ENCODE results near the gene KCTD2. TPM values are rescaled to one million over a fixed set of nuclear protein-coding genes. Genes with fewer than 3 reads are reported as not detected.

Gene KCTD2
- total RNA-seq, 4 donors from 2014 or later, result 20.3 to 37.7 (median 29.9) TPM

DNA sequence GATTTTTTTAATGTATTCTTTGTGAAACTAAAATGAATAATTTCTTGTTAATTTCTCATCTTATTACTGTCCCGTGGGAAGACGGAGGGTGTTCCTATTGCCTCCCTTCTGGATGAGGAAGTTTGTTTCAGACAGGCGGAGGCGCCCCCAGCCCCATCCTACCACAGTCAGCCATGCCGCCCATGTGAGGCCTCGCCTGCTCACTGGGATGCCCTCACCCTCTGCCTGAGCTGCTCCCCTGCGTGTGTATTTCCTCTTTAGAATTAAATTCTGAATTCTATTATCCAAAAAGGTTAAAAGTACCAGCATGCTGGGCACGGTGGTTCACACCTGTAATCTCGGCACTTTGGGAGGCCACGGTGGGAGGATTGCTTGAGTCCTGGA, 14.0 kb downstream of the KCTD2 start:
- TF ChIP-seq POLR2AphosphoS5 (IDR thresholded peaks at IDR 0.05), result no peak
- TF ChIP-seq, protein P1, sequence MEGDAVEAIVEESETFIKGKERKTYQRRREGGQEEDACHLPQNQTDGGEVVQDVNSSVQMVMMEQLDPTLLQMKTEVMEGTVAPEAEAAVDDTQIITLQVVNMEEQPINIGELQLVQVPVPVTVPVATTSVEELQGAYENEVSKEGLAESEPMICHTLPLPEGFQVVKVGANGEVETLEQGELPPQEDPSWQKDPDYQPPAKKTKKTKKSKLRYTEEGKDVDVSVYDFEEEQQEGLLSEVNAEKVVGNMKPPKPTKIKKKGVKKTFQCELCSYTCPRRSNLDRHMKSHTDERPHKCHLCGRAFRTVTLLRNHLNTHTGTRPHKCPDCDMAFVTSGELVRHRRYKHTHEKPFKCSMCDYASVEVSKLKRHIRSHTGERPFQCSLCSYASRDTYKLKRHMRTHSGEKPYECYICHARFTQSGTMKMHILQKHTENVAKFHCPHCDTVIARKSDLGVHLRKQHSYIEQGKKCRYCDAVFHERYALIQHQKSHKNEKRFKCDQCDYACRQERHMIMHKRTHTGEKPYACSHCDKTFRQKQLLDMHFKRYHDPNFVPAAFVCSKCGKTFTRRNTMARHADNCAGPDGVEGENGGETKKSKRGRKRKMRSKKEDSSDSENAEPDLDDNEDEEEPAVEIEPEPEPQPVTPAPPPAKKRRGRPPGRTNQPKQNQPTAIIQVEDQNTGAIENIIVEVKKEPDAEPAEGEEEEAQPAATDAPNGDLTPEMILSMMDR (IDR thresholded peaks at IDR 0.05), result no peak
- no peak for TF ChIP-seq EP300 (IDR thresholded peaks at IDR 0.05)
- no peak for TF ChIP-seq POLR2A (IDR thresholded peaks at IDR 0.05; ENCODE audit: low read depth)
- no peak for DNase-seq (ENCODE audit: extremely low spot score)
- H3K36me3 ChIP-seq, result peaks cover 38 to 79% (median 56%) of the 10 kb centered on the region in 4 donors
- WGBS, result 91% methylated on average over 10 of the region's 10 CpGs
- no peak overlapping the region for H3K4me3 ChIP-seq
- H3K4me1 ChIP-seq, result peaks cover 10 to 18% (median 16%) of the 10 kb centered on the region in 4 donors
- intact Hi-C loops (cut with DNase I), result loop anchor here (5.0 kb wide), 1 partner anchor 141 kb away; no protein-coding TSS in a partner anchor
- no peaks in the 10 kb centered on the region for H3K9me3 ChIP-seq
- peak overlapping the region; percentile 69 to 85 (median 76) for H3K27ac ChIP-seq (replicated peaks in 1 of 4)
- H3K27me3 ChIP-seq, result no peaks in the 10 kb centered on the region

DNA sequence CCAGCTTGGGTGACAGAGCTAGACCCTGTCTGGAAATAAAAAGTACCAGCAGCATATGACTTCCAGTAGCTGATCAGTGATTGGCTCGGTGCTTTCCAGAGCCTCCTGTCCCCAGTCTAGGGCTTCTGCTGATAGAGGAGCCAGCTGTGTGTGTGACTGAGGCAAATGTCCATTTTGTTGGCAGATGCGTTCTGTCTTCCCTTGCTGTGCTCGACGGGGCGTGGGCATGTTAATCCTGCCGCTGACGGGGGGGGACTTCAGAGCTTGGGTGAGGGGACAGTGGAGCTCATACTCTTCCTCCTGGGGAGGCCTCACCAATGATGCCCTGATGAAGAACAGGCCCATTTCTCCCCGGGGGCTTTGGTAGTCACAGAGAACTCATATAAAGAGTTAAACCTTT, 14.6 kb downstream of the KCTD2 start:
- no peak for DNase-seq (ENCODE audit: extremely low spot score)
- Histone ChIP-seq H3K27me3 (no peaks in the 10 kb centered on the region), H3K27ac (replicated peaks in 1 of 4) (peak overlapping the region in 2 of 4 donors; percentile 69 to 72), H3K9me3 (no peaks in the 10 kb centered on the region), H3K4me1 (peaks cover 10 to 18% (median 16%) of the 10 kb centered on the region in 4 donors), H3K36me3 (peaks cover 38 to 74% (median 56%) of the 10 kb centered on the region in 4 donors), H3K4me3 (no peak overlapping the region)
- intact Hi-C loops (cut with DNase I), result loop anchor here (5.0 kb wide), 1 partner anchor 141 kb away; no protein-coding TSS in a partner anchor
- TF ChIP-seq, protein P1 (IDR thresholded peaks at IDR 0.05), result no peak
- TF ChIP-seq POLR2AphosphoS5 (IDR thresholded peaks at IDR 0.05), result no peak
- TF ChIP-seq EP300 (IDR thresholded peaks at IDR 0.05), result no peak
- TF ChIP-seq POLR2A (IDR thresholded peaks at IDR 0.05; ENCODE audit: low read depth), result no peak
- 79% methylated on average over 6 of the region's 8 CpGs for WGBS

DNA sequence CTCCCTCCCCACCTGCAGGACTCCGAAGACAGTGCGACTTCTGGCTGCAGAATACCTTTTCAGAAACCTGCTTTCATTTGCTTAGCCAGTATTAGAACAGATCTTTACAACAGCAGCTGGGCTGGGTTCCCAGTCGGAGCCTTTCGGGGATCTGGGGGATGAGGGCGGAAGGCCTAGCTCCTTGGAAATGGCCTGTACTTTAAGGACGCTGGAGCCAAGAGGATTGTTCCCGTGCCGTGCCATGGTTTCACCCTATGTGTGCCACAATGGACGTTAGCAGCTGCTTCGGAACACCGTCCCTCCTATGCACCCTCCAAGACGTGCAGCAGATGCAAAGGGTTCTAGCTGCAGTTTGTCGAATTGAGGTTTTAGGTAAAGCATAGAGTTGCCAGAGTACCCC, 16.2 kb downstream of the KCTD2 start:
- no peaks in the 10 kb centered on the region for H3K9me3 ChIP-seq
- 94% methylated on average over 8 of the region's 13 CpGs for WGBS
- peaks cover 38 to 58% (median 51%) of the 10 kb centered on the region in 4 donors for H3K36me3 ChIP-seq
- no peak overlapping the region for H3K27ac ChIP-seq (replicated peaks in 1 of 4)
- TF ChIP-seq EP300 (IDR thresholded peaks at IDR 0.05), result no peak
- TF ChIP-seq, protein P1 (IDR thresholded peaks at IDR 0.05), result no peak
- TF ChIP-seq POLR2A (IDR thresholded peaks at IDR 0.05; ENCODE audit: low read depth), result no peak
- TF ChIP-seq POLR2AphosphoS5 (IDR thresholded peaks at IDR 0.05), result no peak
- H3K27me3 ChIP-seq, result no peaks in the 10 kb centered on the region
- intact Hi-C loops (cut with DNase I), result loop anchor here (5.0 kb wide), 1 partner anchor 139 kb away; no protein-coding TSS in a partner anchor
- no peak overlapping the region for H3K4me3 ChIP-seq
- no peak for DNase-seq (ENCODE audit: extremely low spot score)
- peaks cover 10 to 18% (median 16%) of the 10 kb centered on the region in 4 donors for H3K4me1 ChIP-seq

DNA sequence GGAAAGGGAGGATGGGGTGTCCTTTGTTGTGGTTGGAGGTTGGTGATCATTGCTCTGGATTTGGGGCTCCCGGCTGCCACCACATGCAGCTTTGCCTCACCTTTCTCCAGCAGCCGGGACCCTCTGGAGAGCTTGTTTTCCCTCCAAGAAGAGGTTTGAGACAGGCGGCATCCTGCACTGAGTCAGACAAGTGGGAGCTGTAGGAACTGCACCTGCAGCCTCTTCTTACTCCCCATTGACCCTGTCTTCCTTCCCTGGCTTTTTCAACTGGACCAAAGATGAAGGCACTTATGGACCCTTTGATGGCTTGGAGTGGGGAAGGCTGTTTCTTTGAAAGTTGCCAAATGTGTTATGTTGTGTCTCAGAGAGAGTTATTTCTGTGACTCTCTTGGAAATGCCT, 16.6 kb downstream of the KCTD2 start:
- peaks cover 10 to 18% (median 16%) of the 10 kb centered on the region in 4 donors for H3K4me1 ChIP-seq
- WGBS, result 94% methylated on average over 2 of the region's 3 CpGs
- H3K4me3 ChIP-seq, result no peak overlapping the region
- H3K9me3 ChIP-seq, result no peaks in the 10 kb centered on the region
- no peak overlapping the region for H3K27ac ChIP-seq (replicated peaks in 1 of 4)
- intact Hi-C loops (cut with DNase I), result loop anchor here (5.0 kb wide), 1 partner anchor 139 kb away; no protein-coding TSS in a partner anchor
- peaks cover 38 to 55% (median 50%) of the 10 kb centered on the region in 4 donors for H3K36me3 ChIP-seq
- TF ChIP-seq POLR2AphosphoS5 (IDR thresholded peaks at IDR 0.05) (no peak), EP300 (IDR thresholded peaks at IDR 0.05) (no peak), POLR2A (IDR thresholded peaks at IDR 0.05; ENCODE audit: low read depth) (no peak)
- TF ChIP-seq, protein P1 (IDR thresholded peaks at IDR 0.05), result no peak
- H3K27me3 ChIP-seq, result no peaks in the 10 kb centered on the region
- no peak for DNase-seq (ENCODE audit: extremely low spot score)

Measured in esophagus muscularis mucosa (tissue), 4 donors.